Endothelial cell of umbilical vein (primary cell): ENCODE results near the gene KRT78. TPM values are rescaled to one million over a fixed set of nuclear protein-coding genes. Genes with fewer than 3 reads are reported as not detected.

Experiments used
- BruUV-seq: library from RNA; stranded (reverse); fragments of 400-500 nt; replicated peaks from 2 replicates; lab custom pipeline; 2021; lab: Mats Ljungman, UMichigan
- CTCF ChIA-PET: fragments of 300-600, 350-600 bp; sonication (Branson Sonifier 250); formaldehyde crosslinking; loops from one replicate; lab custom pipeline; 2021; ENCODE audit warnings: antibody characterized with exemption, inconsistent platforms; lab: Charles Lee
- POLR2A ChIA-PET: fragments of 300-600, 350-600 bp; sonication (Branson Sonifier 250); formaldehyde crosslinking; loops from one replicate; lab custom pipeline; 2021; ENCODE audit warnings: antibody characterized with exemption, inconsistent platforms; lab: Charles Lee
- DNase-seq: peaks from one replicate; pipeline ENCODE4 v3.0.0-alpha.2; 2011; ENCODE audit warnings: low read depth, low spot score
- FAIRE-seq: peaks from 2 replicates; lab custom pipeline; 2011; peaks lifted over from hg19 to GRCh38; lab: Jason Lieb, UNC
- H2AFZ ChIP-seq: 2 replicates; pipeline ENCODE4 v1.6.0; 2012; ENCODE audit warnings: low read depth, low read length, control low read depth, inconsistent platforms
- H3K27ac ChIP-seq: 2 replicates; pipeline ENCODE4 v1.5.1; 2011; ENCODE audit warnings: low read depth, mild to moderate bottlenecking, control low read depth, low read length, moderate library complexity; ENCODE audit not compliant: insufficient read depth
- H3K27me3 ChIP-seq, 2 experiments: 2 replicates each; pipeline versions ENCODE4 v1.6.0 to v1.6.1; 2011; ENCODE audit warnings: low read length in 2 of 2, mixed read lengths in 1 of 2; ENCODE audit not compliant: control insufficient read depth in 2 of 2, insufficient read depth in 2 of 2
- H3K36me3 ChIP-seq, 2 experiments: 2 replicates in 1 of 2; 3 replicates in 1 of 2; pipeline ENCODE4 v1.5.1; 2011; ENCODE audit warnings: low read length in 2 of 2, mild to moderate bottlenecking in 1 of 2, moderate library complexity in 1 of 2; ENCODE audit not compliant: control insufficient read depth in 2 of 2, insufficient read depth in 2 of 2; ENCODE audit errors: extremely low read depth in 1 of 2
- H3K4me1 ChIP-seq: 3 replicates; pipeline ENCODE4 v1.5.1; 2011; ENCODE audit warnings: mild to moderate bottlenecking, low read length; ENCODE audit not compliant: control insufficient read depth, insufficient read depth; ENCODE audit errors: extremely low read depth
- H3K4me2 ChIP-seq: 2 replicates; pipeline ENCODE4 v1.6.1; 2011; ENCODE audit warnings: low read length, control low read depth, mixed read lengths; ENCODE audit not compliant: insufficient read depth
- H3K4me3 ChIP-seq, 3 experiments: fragments of 200-600 bp in 1 of 3; sonication (generic), shearing (Covaris generic) in 1 of 3; replicated peaks in 1 of 3; 2 replicates each; pipeline ENCODE4 v1.5.1; 2011 to 2016; ENCODE audit warnings: control low read depth in 3 of 3, low read length in 3 of 3, mild to moderate bottlenecking in 2 of 3, inconsistent platforms in 1 of 3, low read depth in 1 of 3, moderate library complexity in 1 of 3; ENCODE audit not compliant: insufficient read depth in 1 of 3
- H3K79me2 ChIP-seq: 2 replicates; pipeline ENCODE4 v1.6.0; 2012; ENCODE audit warnings: low read length, inconsistent platforms; ENCODE audit not compliant: control insufficient read depth, insufficient read depth
- H3K9ac ChIP-seq: replicated peaks from 2 replicates; pipeline ENCODE3; 2011; ENCODE audit warnings: low read length, control low read depth; ENCODE audit not compliant: insufficient read depth; ENCODE audit errors: extremely low read depth
- H3K9me1 ChIP-seq: replicated peaks from 3 replicates; pipeline ENCODE4 v1.6.0; 2011; ENCODE audit warnings: mild to moderate bottlenecking, low read length; ENCODE audit not compliant: control insufficient read depth, insufficient read depth; ENCODE audit errors: extremely low read depth
- H3K9me3 ChIP-seq: replicated peaks from 2 replicates; pipeline ENCODE4 v1.5.1; 2012; ENCODE audit warnings: low read length, inconsistent platforms; ENCODE audit not compliant: control insufficient read depth, insufficient read depth
- H4K20me1 ChIP-seq: replicated peaks from 2 replicates; pipeline ENCODE3; 2011; ENCODE audit warnings: mild to moderate bottlenecking, low read length; ENCODE audit not compliant: control insufficient read depth, insufficient read depth; ENCODE audit errors: extremely low read depth
- CTCF ChIP-seq, 2 donors: IDR thresholded peaks; 1 replicate in 1 of 2; 2 replicates in 1 of 2; pipeline ENCODE4 v1.5.1; 2011; ENCODE audit warnings: low read length in 2 of 2, mild to moderate bottlenecking in 2 of 2, moderate library complexity in 2 of 2, control low read depth in 1 of 2, inconsistent platforms in 1 of 2, low read depth in 1 of 2; ENCODE audit not compliant: insufficient read depth in 1 of 2; ENCODE audit errors: extremely low read depth in 1 of 2
- EZH2 ChIP-seq: IDR thresholded peaks from 2 replicates; pipeline ENCODE4 v1.6.1; 2012; ENCODE audit warnings: borderline replicate concordance, low read depth, mild to moderate bottlenecking, moderate library complexity, low read length, inconsistent platforms; ENCODE audit not compliant: severe bottlenecking
- FOS ChIP-seq: IDR thresholded peaks from 2 replicates; pipeline ENCODE4 v1.6.1; 2011; ENCODE audit warnings: mild to moderate bottlenecking, low read length, moderate library complexity, borderline replicate concordance; ENCODE audit not compliant: insufficient read depth
- GATA2 ChIP-seq: IDR thresholded peaks from 2 replicates; pipeline ENCODE4 v1.7.0; 2011; ENCODE audit warnings: low read depth, mild to moderate bottlenecking, moderate library complexity, mixed read lengths, low read length; ENCODE audit not compliant: insufficient read length, insufficient read depth
- MAX ChIP-seq: IDR thresholded peaks from 2 replicates; pipeline ENCODE4 v1.6.1; 2011; ENCODE audit not compliant: insufficient read depth, insufficient read length
- MYC ChIP-seq: IDR thresholded peaks from one replicate; pipeline ENCODE4 v1.6.1; 2011; ENCODE audit warnings: mild to moderate bottlenecking, low read depth, low read length
- POLR2A ChIP-seq: IDR thresholded peaks from 2 replicates; pipeline ENCODE4 v1.6.1; 2012; ENCODE audit warnings: low read depth, mild to moderate bottlenecking, control low read depth, low read length
- POLR2AphosphoS5 ChIP-seq: IDR thresholded peaks from 2 replicates; pipeline ENCODE4 v1.6.1; 2012; ENCODE audit warnings: low read depth, mild to moderate bottlenecking, control low read depth, low read length, moderate library complexity; ENCODE audit not compliant: insufficient read depth
- dilution Hi-C: fragments of 300-500 bp; cut with MboI; formaldehyde crosslinking; loops from one replicate; pipeline ENCODE4 v1.15.0; 2019; ENCODE audit warnings: low sequenced_read_pairs; ENCODE audit not compliant: extremely low pct_ligation_motif_present
- intact Hi-C: fragments of 100-400 bp; cut with micrococcal nuclease; formaldehyde crosslinking; loops from one replicate; pipeline ENCODE4 v1.10.0; 2022
- polyA plus RNA-seq, 4 experiments: library from polyadenylated mRNA; depleted of rRNA in 3 of 4; stranded (reverse) in 3 of 4; unstranded in 1 of 4; fragments of >200 nt; gene quantifications; 2 replicates each; pipeline versions ENCODE4 v1.2.1 to v1.2.3, GENCODE V29; 2011 to 2012; ENCODE audit warnings: missing spikeins in 1 of 4
- total RNA-seq: library from RNA; stranded (reverse); gene quantifications from 2 replicates; pipeline ENCODE4 v1.2.3, GENCODE V29; 2021

The KRT78 gene
- total and polyA plus RNA-seq, 2 donors (not counting 3 experiments of a cell fraction or from before 2014, with no cell fraction given) = not detected

- no peaks in the 10 kb centered on the region for H3K9me3 ChIP-seq
- FAIRE-seq (no peak), DNase-seq (no peak)
- no peak overlapping the region for H3K9ac ChIP-seq
- TF ChIP-seq MAX (no peak), EZH2 (no peak), MYC (no peak), POLR2AphosphoS5 (no peak), POLR2A (no peak), FOS (no peak), CTCF (IDR thresholded peaks at IDR 0.05; ENCODE audit: extremely low read depth in 1 of 2, insufficient read depth in 1 of 2, low read depth in 1 of 2, low read length in 2 of 2) (no peak), GATA2 (no peak)
- no peaks in the 10 kb centered on the region for H3K36me3 ChIP-seq
- POLR2A ChIA-PET = no interaction called here
- dilution Hi-C loops = loop anchor here (25.0 kb wide), 1 partner anchor 94 kb away; no protein-coding TSS in a partner anchor
- H3K4me2 ChIP-seq = no peak overlapping the region
- no peaks in the 10 kb centered on the region for H3K27me3 ChIP-seq
- H3K79me2 ChIP-seq = no peaks in the 10 kb centered on the region
- H3K27ac ChIP-seq = no peak overlapping the region
- no peaks in the 10 kb centered on the region for H3K9me1 ChIP-seq
- H3K4me1 ChIP-seq = no peaks in the 10 kb centered on the region
- no peaks in the 10 kb centered on the region for H4K20me1 ChIP-seq
- H3K4me3 ChIP-seq = no peak overlapping the region
- H2AFZ ChIP-seq = no peak overlapping the region
- intact Hi-C loops = no loop called here
- CTCF ChIA-PET = interaction anchor here (0.7 to 7.0 kb wide), 4 partner anchors 58 to 88 kb away, joined by 3 to 53 read pairs (median 4); no protein-coding TSS in a partner anchor
- BruUV-seq = no TSS peak
Measured at GRCh38 chr12:52892974-52893373, 44.2 kb upstream of the KRT78 start.
